HEK293T (cell line): ENCODE results near the gene NIM1K.

Experiments
- ARNT ChIP-seq: fragments of 450-650 bp; IDR thresholded peaks from 2 replicates; pipeline ENCODE4 v1.6.1; 2017; ENCODE audit warnings: mild to moderate bottlenecking
- BHLHE40 ChIP-seq: fragments of 450-650 bp; IDR thresholded peaks from 2 replicates; pipeline ENCODE4 v1.6.1; 2016; ENCODE audit warnings: mild to moderate bottlenecking, moderate library complexity, borderline replicate concordance
- FOXK2 ChIP-seq: fragments of 450-650 bp; IDR thresholded peaks from 2 replicates; pipeline ENCODE4 v1.6.1; 2016; ENCODE audit warnings: mild to moderate bottlenecking
- FOXM1 ChIP-seq: fragments of 450-650 bp; IDR thresholded peaks from 2 replicates; pipeline ENCODE4 v1.6.1; 2017; ENCODE audit warnings: mild to moderate bottlenecking, borderline replicate concordance
- SP1 ChIP-seq: fragments of 450-650 bp; IDR thresholded peaks from 2 replicates; pipeline ENCODE4 v1.6.1; 2017
- SUZ12 ChIP-seq: fragments of 450-650 bp; IDR thresholded peaks from 2 replicates; pipeline ENCODE4 v1.6.1; 2016; ENCODE audit warnings: mild to moderate bottlenecking
- TARDBP ChIP-seq: fragments of 450-650 bp; IDR thresholded peaks from 2 replicates; pipeline ENCODE4 v1.6.1; 2016
- ZNF384 ChIP-seq: fragments of 450-650 bp; IDR thresholded peaks from 2 replicates; pipeline ENCODE4 v1.6.1; 2016

- TF ChIP-seq ARNT = no peak
- TF ChIP-seq BHLHE40 = no peak
- TF ChIP-seq ZNF384 = no peak
- no peak for TF ChIP-seq FOXM1
- no peak for TF ChIP-seq SP1
- TF ChIP-seq SUZ12 = no peak
- no peak for TF ChIP-seq FOXK2
- TF ChIP-seq TARDBP = no peak
Measured at GRCh38 chr5:43242196-43242595, 50.2 kb downstream of the NIM1K start.
